PC-3 (cell line): ENCODE measurements around the gene HES7.

ENCODE experiments used
- EZH2phosphoT487 ChIP-seq: fragments of 300-600 bp; sonication (generic); IDR thresholded peaks from 2 replicates; pipeline ENCODE4 v1.6.1; 2018; ENCODE audit warnings: mild to moderate bottlenecking, antibody characterized with exemption, low read length, borderline replicate concordance
- TF ChIP-seq, protein P1 (sequence below): fragments of 300-600 bp; sonication (generic); conservative IDR thresholded peaks from 2 replicates; pipeline ENCODE4 v1.5.1; 2017; ENCODE audit warnings: antibody characterized with exemption, low read depth, mild to moderate bottlenecking, low read length

DNA sequence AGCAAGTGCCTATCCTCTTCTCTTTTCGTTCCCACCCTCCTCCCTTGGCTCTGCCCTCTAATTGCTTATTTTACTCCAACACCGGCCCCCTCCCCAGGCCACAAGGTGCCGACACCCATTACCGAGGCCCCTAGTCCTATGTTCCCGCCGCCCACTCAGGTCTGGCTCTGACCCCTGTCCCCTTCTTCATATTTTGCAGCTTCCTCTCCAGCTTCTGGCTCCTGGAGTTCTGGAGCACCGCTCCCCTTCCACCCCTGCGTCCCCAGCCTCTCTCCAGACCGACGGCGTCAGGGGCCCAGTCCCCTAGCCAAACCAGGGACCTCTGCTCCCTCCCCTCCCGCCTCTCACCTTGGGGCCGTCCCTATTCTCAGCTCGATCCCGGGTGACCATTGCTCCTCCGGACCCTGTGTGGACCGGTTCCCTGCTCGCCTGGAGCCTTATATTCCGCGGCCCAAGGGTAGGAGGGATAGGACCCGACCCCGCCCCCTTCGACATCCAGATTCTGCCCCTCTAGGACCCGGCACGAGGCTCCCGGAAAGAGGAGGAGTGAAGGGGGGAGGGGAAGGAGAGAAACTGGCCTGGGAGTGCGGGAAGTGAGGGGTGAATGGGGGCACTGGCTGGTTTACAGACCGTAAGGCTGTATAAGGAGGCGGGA is at the start of gene HES7:
- TF ChIP-seq, protein P1, sequence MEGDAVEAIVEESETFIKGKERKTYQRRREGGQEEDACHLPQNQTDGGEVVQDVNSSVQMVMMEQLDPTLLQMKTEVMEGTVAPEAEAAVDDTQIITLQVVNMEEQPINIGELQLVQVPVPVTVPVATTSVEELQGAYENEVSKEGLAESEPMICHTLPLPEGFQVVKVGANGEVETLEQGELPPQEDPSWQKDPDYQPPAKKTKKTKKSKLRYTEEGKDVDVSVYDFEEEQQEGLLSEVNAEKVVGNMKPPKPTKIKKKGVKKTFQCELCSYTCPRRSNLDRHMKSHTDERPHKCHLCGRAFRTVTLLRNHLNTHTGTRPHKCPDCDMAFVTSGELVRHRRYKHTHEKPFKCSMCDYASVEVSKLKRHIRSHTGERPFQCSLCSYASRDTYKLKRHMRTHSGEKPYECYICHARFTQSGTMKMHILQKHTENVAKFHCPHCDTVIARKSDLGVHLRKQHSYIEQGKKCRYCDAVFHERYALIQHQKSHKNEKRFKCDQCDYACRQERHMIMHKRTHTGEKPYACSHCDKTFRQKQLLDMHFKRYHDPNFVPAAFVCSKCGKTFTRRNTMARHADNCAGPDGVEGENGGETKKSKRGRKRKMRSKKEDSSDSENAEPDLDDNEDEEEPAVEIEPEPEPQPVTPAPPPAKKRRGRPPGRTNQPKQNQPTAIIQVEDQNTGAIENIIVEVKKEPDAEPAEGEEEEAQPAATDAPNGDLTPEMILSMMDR = no peak
- no peak for TF ChIP-seq EZH2phosphoT487
